Right lobe of liver (tissue), 6 donors: ENCODE data around the gene SRP68. TPM values are rescaled to one million over a fixed set of nuclear protein-coding genes. Genes with fewer than 3 reads are reported as not detected.

Experiments used
- ATAC-seq, 4 donors: fragments of 200-7000 bp; cut with Tn5 transposase; one replicate each; pipeline ENCODE4 v1.9.1; 2020; ENCODE audit warnings: mild to moderate bottlenecking in 4 of 4, moderate library complexity in 4 of 4
- DNase-seq, 3 donors: peaks; one replicate each; pipeline ENCODE4 v3.0.0-alpha.2; 2020
- H3K27ac ChIP-seq, 3 donors: fragments of 200-600 bp; one replicate each; pipeline ENCODE4 v1.8.0; 2022
- H3K27me3 ChIP-seq, 2 donors: fragments of 200-600 bp; one replicate each; pipeline ENCODE4 v1.8.0; 2022
- H3K36me3 ChIP-seq, 4 donors: fragments of 200-600 bp; sonication (generic) in 1 of 4; one replicate each; pipeline versions ENCODE4 v1.5.1 to v1.8.0; 2017 to 2022; ENCODE audit warnings: control low read depth in 1 of 4
- H3K4me1 ChIP-seq, 4 donors: fragments of 200-600 bp; sonication (generic) in 1 of 4; one replicate each; pipeline versions ENCODE4 v1.5.1 to v1.8.0; 2017 to 2022; ENCODE audit warnings: control low read depth in 1 of 4
- H3K4me3 ChIP-seq, 3 donors: fragments of 200-600 bp; one replicate each; pipeline ENCODE4 v1.8.0; 2022
- H3K9me3 ChIP-seq, 4 donors: fragments of 200-600 bp; sonication (generic) in 1 of 4; one replicate each; pipeline versions ENCODE4 v1.5.1 to v1.8.0; 2017 to 2022; ENCODE audit warnings: control low read depth in 1 of 4
- POLR2A ChIP-seq: fragments of 450-650 bp; IDR thresholded peaks from one replicate; pipeline ENCODE4 v1.6.1; 2017; ENCODE audit warnings: antibody characterized with exemption, mild to moderate bottlenecking
- WGBS: methylation state at CpG from one replicate; pipeline ENCODE4 v1.1.6; 2018; ENCODE audit warnings: low coverage, low lambda C conversion rate; ENCODE audit not compliant: insufficient coverage; ENCODE audit errors: missing lambda C conversion rate; 5-methylcytosine and 5-hydroxymethylcytosine counted together
- intact Hi-C, 2 donors: fragments of 100-400 bp; cut with DNase I; formaldehyde crosslinking; loops; one replicate each; pipeline versions ENCODE4 v1.11.2 to v1.14.1; 2022
- total RNA-seq, 6 experiments: library from RNA; depleted of rRNA in 2 of 6; stranded (reverse); fragments of >200 nt in 2 of 6; fragmentation: NEBNext Ultra II Directional in 3 of 6; extraction: Animal tissue kit (Norgen Biotek cat#: 25700) in 3 of 6; gene quantifications; one replicate each; pipeline versions ENCODE4 v1.1.0 to v1.2.4, GENCODE V29; 2016 to 2023
- TF ChIP-seq, protein P1 (sequence below), 4 donors: fragments of 200-600 bp in 3 of 4; fragments of 450-650 bp in 1 of 4; IDR thresholded peaks; one replicate each; pipeline versions ENCODE4 v1.5.1 to v1.8.0; 2016 to 2022; ENCODE audit warnings: antibody characterized with exemption in 4 of 4, mild to moderate bottlenecking in 2 of 4
- donor health status: DM: no; HTN: yes; CAD: no.
- donor health status: DM: no; HTN: no; CAD: no.
- donor health status: DM: no; HTN: no; CAD: no.
- donor health status: DM: no; HTN: yes; CAD: no.
- donor health status: DM: no; HTN: yes; CAD: no.

Gene SRP68
- total RNA-seq, 6 experiments from 2014 or later = 31.0 to 37.0 (median 35.1) TPM

DNA sequence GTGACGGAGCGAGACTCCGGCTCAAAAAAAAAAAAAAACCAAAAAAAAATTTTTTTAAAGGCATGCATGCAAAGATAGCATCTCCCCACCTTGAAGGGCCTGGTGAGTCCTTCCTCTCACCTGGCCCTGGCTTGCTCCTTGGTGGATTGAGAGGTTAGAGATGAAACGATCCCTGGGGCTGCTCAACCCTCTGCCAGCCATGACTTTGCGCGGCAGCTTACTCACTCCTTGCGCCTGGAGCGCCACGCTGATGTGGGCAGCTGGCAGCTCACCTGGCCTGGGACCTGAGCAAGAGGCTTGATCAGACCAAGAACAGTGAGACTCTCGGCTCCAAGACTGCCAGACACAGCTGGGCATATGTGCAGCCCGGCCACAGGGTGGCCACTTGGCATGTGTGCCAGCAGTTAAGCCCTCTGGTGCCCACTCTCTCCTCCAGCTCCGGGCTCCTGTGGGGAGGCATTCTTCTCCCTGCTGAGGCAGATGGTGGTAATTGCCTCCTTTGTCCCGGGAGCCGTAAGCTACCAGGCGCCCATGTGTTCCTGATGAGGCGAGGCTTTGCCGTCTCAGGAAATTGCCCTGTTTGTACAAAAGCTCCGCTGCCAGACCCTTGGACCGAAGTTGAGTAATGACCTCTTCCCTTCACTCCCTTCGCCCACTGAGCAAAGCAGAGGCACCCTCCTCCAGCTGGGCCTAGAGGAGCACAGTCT lies 40.1 kb downstream of the SRP68 start:
- no peak for DNase-seq
- no peak for ATAC-seq
- WGBS = 81% methylated on average over 6 of the region's 20 CpGs

GRCh38 chr17:76027159-76027839 lies 45.0 kb downstream of the SRP68 start, which contains the start of gene EVPL:
Gene EVPL (minus strand): TSS chr17:76027306. CDS start chr17:76027198, 108 bp downstream.
- Histone ChIP-seq H3K27me3 (no peaks in the 10 kb centered on the region), H3K9me3 (no peaks in the 10 kb centered on the region), H3K36me3 (no peaks in the 10 kb centered on the region), H3K4me3 (no peak within 1 kb of the TSS), H3K4me1 (no peaks in the 10 kb centered on the region), H3K27ac (no peak within 1 kb of the TSS)
- ATAC-seq (peak in 1 of 4 donors; percentile 18), DNase-seq (no peak)
- intact Hi-C loops = no loop called here
- WGBS = 47% methylated on average over 4 of the region's 24 CpGs
- TF ChIP-seq, protein P1, sequence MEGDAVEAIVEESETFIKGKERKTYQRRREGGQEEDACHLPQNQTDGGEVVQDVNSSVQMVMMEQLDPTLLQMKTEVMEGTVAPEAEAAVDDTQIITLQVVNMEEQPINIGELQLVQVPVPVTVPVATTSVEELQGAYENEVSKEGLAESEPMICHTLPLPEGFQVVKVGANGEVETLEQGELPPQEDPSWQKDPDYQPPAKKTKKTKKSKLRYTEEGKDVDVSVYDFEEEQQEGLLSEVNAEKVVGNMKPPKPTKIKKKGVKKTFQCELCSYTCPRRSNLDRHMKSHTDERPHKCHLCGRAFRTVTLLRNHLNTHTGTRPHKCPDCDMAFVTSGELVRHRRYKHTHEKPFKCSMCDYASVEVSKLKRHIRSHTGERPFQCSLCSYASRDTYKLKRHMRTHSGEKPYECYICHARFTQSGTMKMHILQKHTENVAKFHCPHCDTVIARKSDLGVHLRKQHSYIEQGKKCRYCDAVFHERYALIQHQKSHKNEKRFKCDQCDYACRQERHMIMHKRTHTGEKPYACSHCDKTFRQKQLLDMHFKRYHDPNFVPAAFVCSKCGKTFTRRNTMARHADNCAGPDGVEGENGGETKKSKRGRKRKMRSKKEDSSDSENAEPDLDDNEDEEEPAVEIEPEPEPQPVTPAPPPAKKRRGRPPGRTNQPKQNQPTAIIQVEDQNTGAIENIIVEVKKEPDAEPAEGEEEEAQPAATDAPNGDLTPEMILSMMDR (IDR thresholded peaks at IDR 0.05) = no peak
- no peak for TF ChIP-seq POLR2A

More for the DNA sequence above, 40.1 kb downstream of the SRP68 start:
- H3K9me3 ChIP-seq = no peaks in the 10 kb centered on the region
- intact Hi-C loops = no loop called here
- no peak overlapping the region for H3K27ac ChIP-seq
- no peak for TF ChIP-seq POLR2A
- TF ChIP-seq, protein P1 (IDR thresholded peaks at IDR 0.05) = no peak
- H3K36me3 ChIP-seq = no peaks in the 10 kb centered on the region
- no peak overlapping the region for H3K4me3 ChIP-seq
- H3K4me1 ChIP-seq = no peaks in the 10 kb centered on the region
- H3K27me3 ChIP-seq = no peaks in the 10 kb centered on the region

- intact Hi-C loops = no loop called here
- TF ChIP-seq, protein P1 (IDR thresholded peaks at IDR 0.05) = no peak
- TF ChIP-seq POLR2A = no peak
- Histone ChIP-seq H3K9me3 (no peaks in the 10 kb centered on the region), H3K27ac (no peak overlapping the region), H3K4me1 (no peaks in the 10 kb centered on the region), H3K4me3 (no peak overlapping the region), H3K36me3 (no peaks in the 10 kb centered on the region), H3K27me3 (no peaks in the 10 kb centered on the region)
- WGBS = no CpG with 5 or more reads among the region's 15 CpGs
- no peak for ATAC-seq
- no peak for DNase-seq
These were observed 45.6 kb downstream of the SRP68 start for GRCh38 chr17:76026714-76027158.

GRCh38 chr17:76025294-76025693 lies 47.0 kb downstream of the SRP68 start:
- no peak for TF ChIP-seq POLR2A
- no peaks in the 10 kb centered on the region for H3K36me3 ChIP-seq
- ATAC-seq (no peak), DNase-seq (no peak)
- WGBS = 90% methylated on average over 2 of the region's 12 CpGs
- H3K4me3 ChIP-seq = no peak overlapping the region
- H3K4me1 ChIP-seq = no peaks in the 10 kb centered on the region
- intact Hi-C loops = no loop called here
- H3K27ac ChIP-seq = no peak overlapping the region
- no peaks in the 10 kb centered on the region for H3K27me3 ChIP-seq
- no peaks in the 10 kb centered on the region for H3K9me3 ChIP-seq

DNA sequence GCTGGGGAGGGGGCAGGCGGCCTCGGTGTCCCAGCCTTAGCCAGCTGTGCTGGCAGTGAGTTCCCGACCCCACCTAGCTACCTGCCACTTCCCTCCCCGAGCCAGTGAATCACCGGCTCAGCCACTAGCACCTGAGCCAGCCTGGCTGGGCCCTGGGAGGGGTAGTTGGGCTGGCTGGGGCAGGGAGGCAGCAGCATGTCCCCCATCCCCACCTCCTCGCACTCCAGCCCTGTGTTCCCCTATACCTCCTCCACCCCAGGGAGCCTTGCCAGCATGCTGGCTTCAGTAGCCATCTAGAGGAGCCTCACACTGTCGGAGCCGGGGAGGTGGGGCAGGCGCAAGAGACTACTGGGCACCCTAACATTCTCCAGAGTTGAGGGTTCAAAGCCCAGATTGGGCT lies 48.0 kb downstream of the SRP68 start:
- no peak overlapping the region for H3K4me3 ChIP-seq
- no peak for TF ChIP-seq POLR2A
- TF ChIP-seq, protein P1 (IDR thresholded peaks at IDR 0.05) = no peak
- DNase-seq = no peak
- intact Hi-C loops = no loop called here
- H3K36me3 ChIP-seq = no peaks in the 10 kb centered on the region
- H3K4me1 ChIP-seq = no peaks in the 10 kb centered on the region
- 100% methylated on average over 1 of the region's 9 CpGs for WGBS
- H3K27me3 ChIP-seq = no peaks in the 10 kb centered on the region
- no peak for ATAC-seq
- no peaks in the 10 kb centered on the region for H3K9me3 ChIP-seq
- H3K27ac ChIP-seq = no peak overlapping the region
